NK-92 (cell line): ENCODE results near the gene SNCB.

Experiments
- DNase-seq: peaks from one replicate; lab custom pipeline; 2025; ENCODE audit not compliant: unreplicated experiment; lab: John Stamatoyannopoulos, UW

Gene SNCB

GRCh38 chr5:176629853-176630680, at the start of gene SNCB, which contains the start of gene EIF4E1B:
Gene SNCB, minus strand, starts transcription at chr5:176630534. Its CDS starts 880 bp downstream, at chr5:176629654.
Gene EIF4E1B, plus strand, starts transcription at chr5:176630675. Its CDS starts 12,113 bp downstream, at chr5:176642788.
- no peak for DNase-seq

- DNase-seq, result no peak
These were observed 49.3 kb upstream of the SNCB start for GRCh38 chr5:176679365-176680225.

- no peak for DNase-seq
These were observed 48.2 kb upstream of the SNCB start for GRCh38 chr5:176678584-176678983.

GRCh38 chr5:176677209-176677939, 47.0 kb upstream of the SNCB start:
- no peak for DNase-seq

- no peak for DNase-seq
These were observed 46.1 kb upstream of the SNCB start for GRCh38 chr5:176676361-176676824.

- DNase-seq, result no peak
These were observed 45.5 kb upstream of the SNCB start for GRCh38 chr5:176675676-176676360.

- no peak for DNase-seq
These were observed 44.5 kb upstream of the SNCB start for GRCh38 chr5:176674799-176675198.

- no peak for DNase-seq
These were observed 43.6 kb upstream of the SNCB start for GRCh38 chr5:176673651-176674583.

- no peak for DNase-seq
These were observed 41.8 kb upstream of the SNCB start for GRCh38 chr5:176671890-176672747.

GRCh38 chr5:176671399-176671798, 41.1 kb upstream of the SNCB start:
- DNase-seq, result no peak

- no peak for DNase-seq
These were observed 40.1 kb upstream of the SNCB start for GRCh38 chr5:176670449-176670848.

GRCh38 chr5:176667637-176668036, 37.3 kb upstream of the SNCB start:
- DNase-seq, result no peak

GRCh38 chr5:176665517-176665916, 35.2 kb upstream of the SNCB start:
- no peak for DNase-seq

GRCh38 chr5:176664886-176665285, 34.6 kb upstream of the SNCB start:
- no peak for DNase-seq

GRCh38 chr5:176664479-176664878, 34.1 kb upstream of the SNCB start:
- DNase-seq, result no peak

GRCh38 chr5:176663566-176663965, 33.2 kb upstream of the SNCB start:
- no peak for DNase-seq

GRCh38 chr5:176662371-176663333, 32.3 kb upstream of the SNCB start:
- no peak for DNase-seq
